Nephron (organoid): ENCODE results near the gene APBA3.

Experiments
- H3K27ac Mint-ChIP-seq, 3 experiments: 2 replicates each; pipeline ENCODE4 v1.8.0; 2020; ENCODE audit warnings: mixed read lengths in 3 of 3, mild to moderate bottlenecking in 2 of 3, moderate library complexity in 1 of 3
- H3K27me3 Mint-ChIP-seq: 2 replicates; pipeline ENCODE4 v1.8.0; 2021; ENCODE audit warnings: low read depth, mild to moderate bottlenecking, moderate library complexity, mixed read lengths
- H3K36me3 Mint-ChIP-seq: 2 replicates; pipeline ENCODE4 v1.8.0; 2020; ENCODE audit warnings: low read depth, mixed read lengths
- H3K4me1 Mint-ChIP-seq: 2 replicates; pipeline ENCODE4 v1.8.0; 2020; ENCODE audit warnings: mixed read lengths
- H3K4me3 Mint-ChIP-seq, 3 experiments: 2 replicates each; pipeline ENCODE4 v1.8.0; 2020; ENCODE audit warnings: mild to moderate bottlenecking in 3 of 3, mixed read lengths in 3 of 3, moderate library complexity in 2 of 3
- H3K9me3 Mint-ChIP-seq: 2 replicates; pipeline ENCODE4 v1.8.0; 2020; ENCODE audit warnings: mixed read lengths
- TF ChIP-seq, protein P1 (sequence below), 3 experiments: fragments of 200-600 bp; sonication (generic); IDR thresholded peaks; one replicate each; pipeline ENCODE4 v1.5.0; 2021; ENCODE audit warnings: antibody characterized with exemption in 3 of 3; ENCODE audit not compliant: unreplicated experiment in 3 of 3

The APBA3 gene

DNA sequence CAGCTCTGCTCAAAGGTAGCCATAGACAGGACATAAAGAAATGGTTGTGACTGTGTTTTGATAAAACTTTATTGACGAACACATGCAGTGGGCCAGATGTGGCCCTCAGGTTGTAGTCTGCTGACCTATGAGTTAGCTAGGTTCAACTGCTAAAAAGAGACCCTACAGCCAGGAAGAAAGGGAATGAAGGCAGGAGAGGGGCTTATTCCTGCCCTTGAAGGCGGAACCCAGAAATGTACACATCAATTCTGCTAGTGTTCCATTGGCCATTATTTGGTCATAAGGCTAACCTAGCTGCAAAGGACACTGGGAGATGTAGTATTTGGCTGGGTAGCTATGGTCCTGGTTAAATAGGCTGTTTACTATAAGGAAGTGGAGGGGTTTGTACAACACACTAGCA lies 18.0 kb downstream of the APBA3 start:
- no peak overlapping the region for H3K27ac Mint-ChIP-seq

GRCh38 chr19:3740431-3740830 lies 21.1 kb downstream of the APBA3 start:
- no peak overlapping the region for H3K27ac Mint-ChIP-seq
- no peak overlapping the region for H3K4me3 Mint-ChIP-seq
- no peaks in the 10 kb centered on the region for H3K9me3 Mint-ChIP-seq
- H3K27me3 Mint-ChIP-seq = peaks cover 16% of the 10 kb centered on the region
- TF ChIP-seq, protein P1, sequence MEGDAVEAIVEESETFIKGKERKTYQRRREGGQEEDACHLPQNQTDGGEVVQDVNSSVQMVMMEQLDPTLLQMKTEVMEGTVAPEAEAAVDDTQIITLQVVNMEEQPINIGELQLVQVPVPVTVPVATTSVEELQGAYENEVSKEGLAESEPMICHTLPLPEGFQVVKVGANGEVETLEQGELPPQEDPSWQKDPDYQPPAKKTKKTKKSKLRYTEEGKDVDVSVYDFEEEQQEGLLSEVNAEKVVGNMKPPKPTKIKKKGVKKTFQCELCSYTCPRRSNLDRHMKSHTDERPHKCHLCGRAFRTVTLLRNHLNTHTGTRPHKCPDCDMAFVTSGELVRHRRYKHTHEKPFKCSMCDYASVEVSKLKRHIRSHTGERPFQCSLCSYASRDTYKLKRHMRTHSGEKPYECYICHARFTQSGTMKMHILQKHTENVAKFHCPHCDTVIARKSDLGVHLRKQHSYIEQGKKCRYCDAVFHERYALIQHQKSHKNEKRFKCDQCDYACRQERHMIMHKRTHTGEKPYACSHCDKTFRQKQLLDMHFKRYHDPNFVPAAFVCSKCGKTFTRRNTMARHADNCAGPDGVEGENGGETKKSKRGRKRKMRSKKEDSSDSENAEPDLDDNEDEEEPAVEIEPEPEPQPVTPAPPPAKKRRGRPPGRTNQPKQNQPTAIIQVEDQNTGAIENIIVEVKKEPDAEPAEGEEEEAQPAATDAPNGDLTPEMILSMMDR (IDR thresholded peaks at IDR 0.05; ENCODE audit: unreplicated experiment in 3 of 3) = no peak
- H3K4me1 Mint-ChIP-seq = no peaks in the 10 kb centered on the region
- no peaks in the 10 kb centered on the region for H3K36me3 Mint-ChIP-seq

More for the DNA sequence above, 18.0 kb downstream of the APBA3 start:
- Mint-ChIP-seq H3K27me3 (peaks cover 13% of the 10 kb centered on the region), H3K4me1 (no peaks in the 10 kb centered on the region), H3K36me3 (no peaks in the 10 kb centered on the region), H3K9me3 (no peaks in the 10 kb centered on the region), H3K4me3 (no peak overlapping the region)
- TF ChIP-seq, protein P1 (IDR thresholded peaks at IDR 0.05; ENCODE audit: unreplicated experiment in 3 of 3) = no peak

GRCh38 chr19:3738477-3739220 lies 22.8 kb downstream of the APBA3 start:
- Mint-ChIP-seq H3K4me3 (no peak overlapping the region), H3K27me3 (peaks cover 23% of the 10 kb centered on the region), H3K9me3 (no peaks in the 10 kb centered on the region), H3K36me3 (no peaks in the 10 kb centered on the region), H3K27ac (no peak overlapping the region), H3K4me1 (no peaks in the 10 kb centered on the region)
- TF ChIP-seq, protein P1 (IDR thresholded peaks at IDR 0.05; ENCODE audit: unreplicated experiment in 3 of 3) = no peak

DNA sequence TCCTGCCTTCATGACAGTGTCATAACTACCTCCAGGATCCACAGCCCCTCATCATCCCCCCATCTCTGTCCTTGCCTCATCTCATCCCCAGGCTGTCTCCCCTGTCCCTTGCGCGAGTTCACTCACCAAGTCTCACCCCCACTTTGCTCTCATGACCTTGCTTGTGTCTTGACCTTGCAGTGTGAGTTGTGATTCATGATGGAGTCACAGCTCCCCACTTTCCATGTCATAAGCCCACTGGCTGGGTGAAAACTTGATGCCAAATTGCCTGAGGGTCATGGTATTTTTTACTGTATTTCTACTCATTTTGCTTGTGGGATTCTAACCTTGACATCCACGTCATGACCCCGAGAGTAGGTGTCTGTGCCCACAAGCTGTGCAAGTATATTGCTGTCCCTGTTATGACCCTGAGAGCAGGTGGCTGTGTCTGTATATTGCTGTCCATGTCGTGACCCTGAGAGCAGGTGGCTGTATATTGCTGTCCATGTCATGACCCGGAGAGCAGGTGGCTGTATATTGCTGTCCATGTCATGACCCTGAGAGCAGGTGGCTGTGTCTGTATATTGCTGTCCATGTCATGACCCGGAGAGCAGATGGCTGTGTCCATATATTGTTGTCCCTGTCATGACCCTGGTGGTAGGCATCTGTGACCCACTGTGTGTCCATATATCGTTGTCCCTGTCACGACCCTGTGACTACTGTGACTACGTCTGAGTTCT lies 23.8 kb downstream of the APBA3 start:
- no peak overlapping the region for H3K4me3 Mint-ChIP-seq
- TF ChIP-seq, protein P1 (IDR thresholded peaks at IDR 0.05; ENCODE audit: unreplicated experiment in 3 of 3) = no peak
- H3K4me1 Mint-ChIP-seq = no peaks in the 10 kb centered on the region
- H3K27me3 Mint-ChIP-seq = peaks cover 29% of the 10 kb centered on the region
- H3K36me3 Mint-ChIP-seq = no peaks in the 10 kb centered on the region
- no peaks in the 10 kb centered on the region for H3K9me3 Mint-ChIP-seq
- no peak overlapping the region for H3K27ac Mint-ChIP-seq

GRCh38 chr19:3736106-3736724 lies 25.3 kb downstream of the APBA3 start:
- TF ChIP-seq, protein P1 (IDR thresholded peaks at IDR 0.05; ENCODE audit: unreplicated experiment in 3 of 3) = no peak
- no peaks in the 10 kb centered on the region for H3K36me3 Mint-ChIP-seq
- H3K4me1 Mint-ChIP-seq = no peaks in the 10 kb centered on the region
- no peak overlapping the region for H3K4me3 Mint-ChIP-seq
- H3K9me3 Mint-ChIP-seq = no peaks in the 10 kb centered on the region
- no peak overlapping the region for H3K27ac Mint-ChIP-seq
- peaks cover 26% of the 10 kb centered on the region for H3K27me3 Mint-ChIP-seq
